Colon (tissue), 2 donors: ENCODE measurements around the gene ATXN7L3.

Experiments used
- FAIRE-seq: peaks from 2 replicates; lab custom pipeline; 2012; peaks lifted over from hg19 to GRCh38; lab: Jason Lieb, UNC
- donor health status: control.
- donor health status: control.

ATXN7L3 gene

GRCh38 chr17:44218344-44219107 is 18.8 kb upstream of the ATXN7L3 start:
- no peak for FAIRE-seq

DNA sequence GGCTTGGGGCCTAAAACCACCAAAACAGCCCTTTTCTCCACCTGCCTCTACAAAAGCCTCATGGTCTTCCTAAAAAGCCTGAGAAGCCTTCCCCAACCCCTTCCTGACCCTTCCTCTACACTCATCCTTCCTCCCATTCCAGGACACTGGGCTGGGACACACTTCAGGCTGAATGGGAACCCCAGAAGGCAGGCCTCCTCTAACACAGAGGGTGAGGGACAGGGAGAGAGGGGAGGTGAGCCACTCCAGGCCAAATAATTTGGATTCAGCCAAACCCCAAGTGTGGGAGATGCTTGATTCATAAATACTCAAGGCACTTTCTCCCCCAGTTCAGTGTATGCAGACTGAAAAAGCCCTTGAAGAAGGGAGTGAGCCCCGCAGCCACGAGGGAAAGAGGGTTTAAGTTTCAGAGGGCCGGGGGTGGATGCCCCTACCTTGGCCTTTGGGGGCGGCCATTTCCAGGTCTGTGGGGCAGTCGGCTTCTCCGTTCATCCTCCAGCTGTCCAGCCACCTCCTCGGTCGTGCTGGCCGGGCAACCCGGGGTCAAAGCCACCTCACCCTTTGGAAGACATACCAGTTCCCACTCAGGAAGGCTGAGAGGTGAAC is 18.2 kb upstream of the ATXN7L3 start:
- FAIRE-seq = no peak

DNA sequence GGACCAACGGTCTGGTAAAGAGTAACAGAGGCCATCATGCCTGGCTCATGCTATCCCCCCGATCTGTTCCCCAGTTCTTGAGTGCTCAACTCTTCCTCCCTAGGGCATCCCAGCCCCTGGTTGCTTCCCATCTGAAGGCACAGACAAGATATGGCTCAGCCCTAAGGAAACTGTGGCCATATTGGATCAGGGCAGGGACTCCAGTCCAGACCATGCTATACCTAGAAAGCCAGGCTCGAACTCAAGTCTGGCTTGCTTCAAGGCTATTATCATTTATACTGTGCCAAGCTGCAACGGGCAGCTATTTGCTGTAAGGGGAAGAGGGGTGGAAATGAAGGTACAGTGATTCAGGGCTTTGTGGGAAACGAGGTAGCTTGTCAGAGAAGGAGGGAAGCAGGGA is 17.0 kb upstream of the ATXN7L3 start:
- no peak for FAIRE-seq

GRCh38 chr17:44216173-44216572 is 16.5 kb upstream of the ATXN7L3 start:
- no peak for FAIRE-seq

GRCh38 chr17:44214896-44215295 is 15.2 kb upstream of the ATXN7L3 start:
- no peak for FAIRE-seq

- FAIRE-seq = no peak
Observed at GRCh38 chr17:44214230-44214494, 14.5 kb upstream of the ATXN7L3 start.

DNA sequence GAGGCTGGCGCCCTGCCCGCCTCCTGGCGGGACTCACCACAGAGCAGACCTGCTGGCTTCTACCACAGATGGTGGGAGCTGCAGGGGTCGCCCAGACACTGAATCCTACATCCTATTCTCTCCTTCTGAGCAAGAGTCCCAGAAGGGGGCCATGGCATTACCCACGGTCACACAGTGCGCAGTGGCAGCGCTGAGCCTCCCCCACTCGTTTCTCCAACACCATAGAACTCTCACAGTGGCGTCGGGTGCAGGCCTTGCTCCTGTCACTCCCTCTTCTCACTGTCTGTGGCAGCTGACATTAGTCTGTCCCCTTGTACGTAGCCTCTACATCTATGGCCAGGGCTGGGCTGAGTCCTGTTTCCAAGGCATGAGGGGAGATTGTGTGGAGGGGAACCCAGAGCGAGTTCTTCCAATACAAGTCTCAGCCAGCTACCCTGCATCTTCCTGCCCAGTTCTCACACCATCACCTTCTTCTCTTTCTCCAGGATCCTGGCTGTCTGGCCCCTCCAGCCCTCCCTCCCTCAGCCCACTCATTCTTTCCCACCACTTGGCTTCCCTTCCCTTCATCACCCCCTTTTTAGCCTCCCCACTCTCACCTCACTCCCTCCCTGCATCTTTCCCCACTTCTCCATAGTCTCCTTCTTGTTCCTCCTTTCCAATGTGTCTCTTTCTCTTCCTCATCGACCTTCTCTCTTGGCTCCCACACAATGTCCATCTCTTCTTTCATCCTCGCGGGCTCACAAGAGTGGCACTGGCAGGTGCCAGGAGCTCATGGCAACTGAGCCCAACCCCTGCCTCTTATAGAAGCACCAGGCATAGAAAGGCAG is 13.9 kb upstream of the ATXN7L3 start:
- FAIRE-seq = no peak

GRCh38 chr17:44212507-44213402 is 13.1 kb upstream of the ATXN7L3 start:
- no peak for FAIRE-seq

GRCh38 chr17:44211281-44212265 is 11.9 kb upstream of the ATXN7L3 start:
- FAIRE-seq = no peak

GRCh38 chr17:44210342-44211192 is 10.9 kb upstream of the ATXN7L3 start:
- FAIRE-seq = no peak

DNA sequence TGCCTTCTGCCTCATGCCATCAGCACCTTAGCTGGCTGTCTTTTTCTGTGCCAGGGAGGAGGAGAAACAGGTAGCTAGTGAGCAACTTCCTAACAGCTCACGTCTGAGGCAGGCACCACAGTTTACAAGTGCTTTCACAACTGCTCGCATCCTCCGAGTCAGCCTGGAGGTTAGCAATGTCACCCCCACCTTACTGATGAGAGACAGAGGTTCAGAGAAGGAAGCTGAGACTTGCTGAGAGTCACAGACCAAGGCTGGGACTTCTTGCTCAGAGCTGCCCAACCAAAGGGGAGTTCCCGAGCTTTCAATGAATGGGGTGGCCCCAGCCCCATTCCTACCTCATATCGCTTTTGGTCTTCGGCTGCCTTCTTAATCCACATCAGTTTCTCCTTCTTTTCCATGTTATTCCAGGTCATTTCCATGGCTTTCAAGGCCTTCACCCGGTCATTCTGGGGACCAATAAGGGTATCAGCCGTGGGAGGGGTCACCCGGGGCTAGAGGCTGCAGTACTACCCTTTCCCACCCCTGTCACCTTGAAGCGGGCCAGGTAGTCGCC is 10.2 kb upstream of the ATXN7L3 start:
- FAIRE-seq = no peak

DNA sequence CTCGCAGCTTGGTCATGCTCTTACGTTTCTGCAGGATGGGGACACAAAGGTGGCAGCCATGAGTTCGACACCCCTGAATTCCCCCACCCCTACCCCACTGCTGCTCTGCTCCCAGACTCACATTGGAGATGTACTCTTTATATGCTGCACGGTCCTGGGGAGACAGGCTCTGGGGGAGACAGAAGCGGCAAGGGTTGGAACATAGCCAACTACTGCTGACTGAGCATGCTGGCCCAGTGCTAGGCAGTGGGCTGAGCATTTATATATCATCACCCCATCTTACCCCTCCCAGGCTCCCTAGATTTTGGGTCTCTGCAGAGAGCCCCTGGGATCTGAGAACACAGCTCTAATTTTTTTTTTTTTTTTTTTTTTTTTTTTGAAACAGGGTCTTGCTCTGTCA is 8.1 kb upstream of the ATXN7L3 start:
- FAIRE-seq = no peak

GRCh38 chr17:44207319-44207718 is 7.6 kb upstream of the ATXN7L3 start:
- FAIRE-seq = no peak

DNA sequence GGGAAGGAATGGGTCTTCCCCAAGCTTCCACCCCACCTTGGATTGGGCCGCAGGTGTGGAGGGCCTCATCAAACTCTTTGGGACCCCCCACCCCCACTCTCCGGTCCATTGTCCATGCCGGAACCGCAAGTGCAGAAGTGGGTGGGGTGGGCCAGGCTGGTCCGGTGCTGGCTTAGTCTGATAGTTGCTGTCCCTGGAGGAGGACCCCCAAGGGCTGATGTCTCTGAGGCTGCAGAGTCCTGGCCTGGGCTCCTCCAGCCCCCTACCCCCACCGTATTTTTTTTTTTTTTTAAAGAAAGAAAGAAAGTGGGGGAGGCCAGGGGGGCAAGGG is 7.1 kb upstream of the ATXN7L3 start:
- FAIRE-seq = no peak

- no peak for FAIRE-seq
Observed at GRCh38 chr17:44205962-44206824, 6.5 kb upstream of the ATXN7L3 start.

DNA sequence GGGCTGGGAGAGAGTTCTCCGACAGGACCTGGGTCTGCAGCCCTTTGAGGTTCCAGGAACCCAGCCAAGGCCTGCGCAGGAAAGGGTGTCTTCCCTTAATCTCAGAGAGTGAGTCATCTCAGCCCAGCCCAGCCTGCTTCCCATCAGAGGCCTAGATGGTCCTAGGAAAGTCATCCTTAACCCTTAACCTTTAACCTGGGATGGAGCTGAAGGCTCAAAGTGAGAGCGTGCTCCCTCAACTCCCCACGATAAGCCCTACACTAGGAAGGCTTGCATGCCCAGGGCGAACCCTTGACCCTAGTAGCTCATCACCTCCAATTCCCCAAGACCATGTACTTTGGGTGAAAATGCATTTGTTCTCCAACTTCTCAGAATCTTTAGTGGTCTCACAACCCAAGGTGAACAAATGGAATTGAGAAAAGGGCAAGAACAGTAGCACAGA is 4.8 kb upstream of the ATXN7L3 start:
- FAIRE-seq = no peak

DNA sequence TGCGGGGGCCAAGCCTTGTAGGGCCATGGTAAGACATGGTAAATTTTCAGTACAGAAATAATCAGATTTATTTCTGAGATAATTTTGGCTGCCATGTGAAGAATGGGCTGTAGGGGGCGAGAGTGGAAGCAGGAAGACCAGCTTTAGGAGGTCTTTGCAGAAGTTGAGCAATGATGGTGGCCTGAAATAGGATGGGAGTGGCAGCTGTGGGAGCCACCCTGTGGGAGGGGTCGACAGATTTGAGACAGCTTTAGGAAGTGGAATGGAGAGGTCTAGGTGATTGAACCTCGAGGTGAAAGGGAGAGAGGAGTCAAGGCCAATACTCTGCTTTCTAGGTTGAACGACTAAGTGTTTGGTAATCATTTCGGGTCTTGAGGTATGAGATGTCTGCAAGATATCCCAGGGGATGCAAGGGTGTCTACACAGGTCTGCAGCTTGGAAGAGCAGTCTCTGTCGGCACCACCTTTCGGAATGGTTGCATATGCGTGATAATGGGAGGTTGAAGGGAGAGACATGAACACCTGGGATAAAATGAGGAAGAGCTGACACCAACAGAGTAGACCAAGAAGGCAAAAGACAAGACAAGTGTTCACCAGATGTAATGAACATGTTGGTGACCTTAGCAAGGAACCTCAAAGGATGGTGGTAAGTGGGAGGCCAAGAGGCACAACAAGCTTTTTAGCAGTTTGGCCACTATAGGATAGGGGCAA is 4.2 kb upstream of the ATXN7L3 start:
- no peak for FAIRE-seq

DNA sequence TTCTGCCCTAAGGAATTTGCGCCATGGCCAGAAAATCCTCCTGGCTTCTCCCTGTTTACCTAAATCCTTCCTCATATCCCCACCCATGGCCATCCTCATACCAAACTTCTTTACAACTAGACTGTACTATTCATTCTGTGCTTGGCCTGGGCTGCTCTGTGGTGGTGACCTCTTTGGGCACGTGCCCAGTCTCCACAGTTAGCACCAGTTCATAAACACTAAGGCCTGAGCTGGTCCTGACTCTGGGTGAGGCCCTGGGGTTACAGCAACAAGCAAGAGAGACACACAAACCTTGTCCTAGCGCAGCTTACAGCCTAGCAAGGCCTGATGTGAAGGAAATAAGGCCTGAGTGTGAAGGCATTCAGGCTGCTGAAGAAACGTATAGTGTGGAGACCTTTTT is 3.1 kb upstream of the ATXN7L3 start:
- FAIRE-seq = no peak
